ENCODE results near the gene OR51T1. TPM values are rescaled to one million over a fixed set of nuclear protein-coding genes. Genes with fewer than 3 reads are reported as not detected.

OR51T1 gene
- polyA plus RNA-seq, 4 donors: not detected

- DNase-seq (ENCODE audit: low read depth in 4 of 4, low spot score in 3 of 4): no peak
Measured at GRCh38 chr11:4922304-4922703, 40.6 kb downstream of the OR51T1 start.

- no peak for DNase-seq (ENCODE audit: low read depth in 4 of 4, low spot score in 3 of 4)
Measured at GRCh38 chr11:4924239-4924638, 42.5 kb downstream of the OR51T1 start, which contains the start of gene OR51G1. Gene OR51G1 (minus strand): TSS chr11:4924339. CDS start chr11:4924339, 0 bp downstream.

GRCh38 chr11:4926608-4927007 is 44.9 kb downstream of the OR51T1 start:
- no peak for DNase-seq (ENCODE audit: low read depth in 4 of 4, low spot score in 3 of 4)

Other genes starting within 250 kb of the OR51T1 start
- gene OR51D1, start 244.4 kb upstream of the OR51T1 start, polyA plus RNA-seq (ENCODE audit: insufficient read length in 4 of 4): not detected
- gene OR51E1, start 237.9 kb upstream of the OR51T1 start, polyA plus RNA-seq (ENCODE audit: insufficient read length in 4 of 4): 1 to 10 TPM; 1.8 to 3.1 (median 2.3) TPM
- gene OR51E2, start 184.0 kb upstream of the OR51T1 start, polyA plus RNA-seq (ENCODE audit: insufficient read length in 4 of 4): under 1 TPM; 0.46 to 0.89 (median 0.67) TPM
- gene MMP26, start 177.1 kb upstream of the OR51T1 start, polyA plus RNA-seq (ENCODE audit: insufficient read length in 4 of 4): under 1 TPM; 0.21 to 0.71 (median 0.30) TPM
- not detected for gene OR51F1, start 112.0 kb upstream of the OR51T1 start, polyA plus RNA-seq (ENCODE audit: insufficient read length in 4 of 4)
- gene OR52R1, start 77.5 kb upstream of the OR51T1 start, polyA plus RNA-seq (ENCODE audit: insufficient read length in 4 of 4): not detected
- gene OR51F2, start 60.6 kb upstream of the OR51T1 start, polyA plus RNA-seq (ENCODE audit: insufficient read length in 4 of 4): not detected
- not detected for gene OR51S1, start 32.7 kb upstream of the OR51T1 start, polyA plus RNA-seq (ENCODE audit: insufficient read length in 4 of 4)
- gene OR51A7, start 21.9 kb downstream of the OR51T1 start, polyA plus RNA-seq (ENCODE audit: insufficient read length in 4 of 4): not detected
- under 1 TPM in 1 of 4 donors, not detected in 3; 0.08 TPM for gene OR51G2, start 37.5 kb downstream of the OR51T1 start, polyA plus RNA-seq (ENCODE audit: insufficient read length in 4 of 4)
- not detected for gene OR51G1, start 42.4 kb downstream of the OR51T1 start, polyA plus RNA-seq (ENCODE audit: insufficient read length in 4 of 4)
- gene OR51A4, start 65.7 kb downstream of the OR51T1 start, polyA plus RNA-seq (ENCODE audit: insufficient read length in 4 of 4): under 1 TPM in 1 of 4 donors, not detected in 3; 0.05 TPM
- not detected for gene OR51A2, start 73.8 kb downstream of the OR51T1 start, polyA plus RNA-seq (ENCODE audit: insufficient read length in 4 of 4)
- gene OR51L1, start 113.0 kb downstream of the OR51T1 start, polyA plus RNA-seq (ENCODE audit: insufficient read length in 4 of 4): under 1 TPM in 3 of 4 donors, not detected in 1; 0.05 to 0.06 (median 0.05) TPM
- gene OR52J3, start 164.6 kb downstream of the OR51T1 start, polyA plus RNA-seq (ENCODE audit: insufficient read length in 4 of 4): not detected
- not detected for gene OR52E2, start 177.7 kb downstream of the OR51T1 start, polyA plus RNA-seq (ENCODE audit: insufficient read length in 4 of 4)
- not detected for gene OR52E1, start 187.7 kb downstream of the OR51T1 start, polyA plus RNA-seq (ENCODE audit: insufficient read length in 4 of 4)